ENCODE measurements around the gene TMEM51. TPM values are rescaled to one million over a fixed set of nuclear protein-coding genes. Genes with fewer than 3 reads are reported as not detected.

Gene TMEM51
- total and polyA plus RNA-seq, 9 of the 15 experiments (the other 6 are each of a cell fraction or from before 2014, with no cell fraction given): 0.06 to 1.4 (median 0.58) TPM

GRCh38 chr1:15260418-15261154, 107.0 kb downstream of the TMEM51 start (continued):
- TF ChIP-seq, protein P1, sequence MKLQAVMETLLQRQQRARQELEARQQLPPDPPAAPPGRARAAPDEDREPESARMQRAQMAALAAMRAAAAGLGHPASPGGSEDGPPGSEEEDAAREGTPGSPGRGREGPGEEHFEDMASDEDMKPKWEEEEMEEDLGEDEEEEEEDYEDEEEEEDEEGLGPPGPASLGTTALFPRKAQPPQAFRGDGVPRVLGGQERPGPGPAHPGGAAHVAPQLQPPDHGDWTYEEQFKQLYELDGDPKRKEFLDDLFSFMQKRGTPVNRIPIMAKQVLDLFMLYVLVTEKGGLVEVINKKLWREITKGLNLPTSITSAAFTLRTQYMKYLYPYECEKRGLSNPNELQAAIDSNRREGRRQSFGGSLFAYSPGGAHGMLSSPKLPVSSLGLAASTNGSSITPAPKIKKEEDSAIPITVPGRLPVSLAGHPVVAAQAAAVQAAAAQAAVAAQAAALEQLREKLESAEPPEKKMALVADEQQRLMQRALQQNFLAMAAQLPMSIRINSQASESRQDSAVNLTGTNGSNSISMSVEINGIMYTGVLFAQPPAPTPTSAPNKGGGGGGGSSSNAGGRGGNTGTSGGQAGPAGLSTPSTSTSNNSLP (IDR thresholded peaks at IDR 0.05; ENCODE audit: borderline replicate concordance, low read depth, low read length): peak; percentile 35; the same call in 1 of the 2 replicates
- TF ChIP-seq TAF7 (tag; IDR thresholded peaks at IDR 0.05) (no peak), ZNF639 (CRISPR knock-in tag; conservative IDR thresholded peaks at IDR 0.05 in 1 of 2, IDR thresholded peaks at IDR 0.05 in 1 of 2) (peak in 1 of 2 experiments; percentile 58; a peak in 1 of 4 replicates), RBBP5 (IDR thresholded peaks at IDR 0.05; ENCODE audit: borderline replicate concordance, insufficient read depth, low read length, poor library complexity, severe bottlenecking) (peak; percentile 8), MBD2 (IDR thresholded peaks at IDR 0.05; ENCODE audit: borderline replicate concordance, low read depth) (peak; percentile 48; the same call in 1 of the 2 replicates), NRF1 (conservative IDR thresholded peaks at IDR 0.05 in 1 of 2, IDR thresholded peaks at IDR 0.05 in 1 of 2) (peak in 1 of 2 experiments; percentile 13; a peak in 2 of 4 replicates), NFIC (IDR thresholded peaks at IDR 0.05) (peak; percentile 60), CTBP1 (IDR thresholded peaks at IDR 0.05; ENCODE audit: borderline replicate concordance) (peak; percentile 97), HOXB6 (CRISPR knock-in tag; IDR thresholded peaks at IDR 0.05; ENCODE audit: borderline replicate concordance) (no peak), WHSC1 (IDR thresholded peaks at IDR 0.05; ENCODE audit: low read length) (no peak), TEAD1 (CRISPR knock-in tag; IDR thresholded peaks at IDR 0.05) (peak in 1 of 2 experiments; percentile 69; a peak in 3 of 4 replicates), AFF4 (CRISPR knock-in tag; IDR thresholded peaks at IDR 0.05) (peak; percentile 68; the same call in 1 of the 2 replicates), MAFK (IDR thresholded peaks at IDR 0.05; ENCODE audit: low read length) (peak; percentile 40; the same call in 1 of the 2 replicates), FOSL1 (tag; conservative IDR thresholded peaks at IDR 0.05) (peak; percentile 100), ERF (CRISPR knock-in tag; IDR thresholded peaks at IDR 0.05) (0 out of 2 replicates have a peak, but pooled peaks have one; percentile 18), SMARCA4 (IDR thresholded peaks at IDR 0.05) (peak; percentile 89), MCM3 (IDR thresholded peaks at IDR 0.05) (no peak), FOS (IDR thresholded peaks at IDR 0.05; ENCODE audit: extremely low read depth, insufficient read length) (peak; percentile 62)
- TF ChIP-seq, protein P2, sequence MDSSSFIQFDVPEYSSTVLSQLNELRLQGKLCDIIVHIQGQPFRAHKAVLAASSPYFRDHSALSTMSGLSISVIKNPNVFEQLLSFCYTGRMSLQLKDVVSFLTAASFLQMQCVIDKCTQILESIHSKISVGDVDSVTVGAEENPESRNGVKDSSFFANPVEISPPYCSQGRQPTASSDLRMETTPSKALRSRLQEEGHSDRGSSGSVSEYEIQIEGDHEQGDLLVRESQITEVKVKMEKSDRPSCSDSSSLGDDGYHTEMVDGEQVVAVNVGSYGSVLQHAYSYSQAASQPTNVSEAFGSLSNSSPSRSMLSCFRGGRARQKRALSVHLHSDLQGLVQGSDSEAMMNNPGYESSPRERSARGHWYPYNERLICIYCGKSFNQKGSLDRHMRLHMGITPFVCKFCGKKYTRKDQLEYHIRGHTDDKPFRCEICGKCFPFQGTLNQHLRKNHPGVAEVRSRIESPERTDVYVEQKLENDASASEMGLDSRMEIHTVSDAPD (CRISPR knock-in tag; IDR thresholded peaks at IDR 0.05): no peak
